Fibroblast of the conjunctiva (primary cell): ENCODE data around the gene TNNC1.

Experiments used
- DNase-seq: peaks from one replicate; pipeline ENCODE4 v3.0.0-alpha.2; 2010; ENCODE audit warnings: low read depth

The TNNC1 gene

DNA sequence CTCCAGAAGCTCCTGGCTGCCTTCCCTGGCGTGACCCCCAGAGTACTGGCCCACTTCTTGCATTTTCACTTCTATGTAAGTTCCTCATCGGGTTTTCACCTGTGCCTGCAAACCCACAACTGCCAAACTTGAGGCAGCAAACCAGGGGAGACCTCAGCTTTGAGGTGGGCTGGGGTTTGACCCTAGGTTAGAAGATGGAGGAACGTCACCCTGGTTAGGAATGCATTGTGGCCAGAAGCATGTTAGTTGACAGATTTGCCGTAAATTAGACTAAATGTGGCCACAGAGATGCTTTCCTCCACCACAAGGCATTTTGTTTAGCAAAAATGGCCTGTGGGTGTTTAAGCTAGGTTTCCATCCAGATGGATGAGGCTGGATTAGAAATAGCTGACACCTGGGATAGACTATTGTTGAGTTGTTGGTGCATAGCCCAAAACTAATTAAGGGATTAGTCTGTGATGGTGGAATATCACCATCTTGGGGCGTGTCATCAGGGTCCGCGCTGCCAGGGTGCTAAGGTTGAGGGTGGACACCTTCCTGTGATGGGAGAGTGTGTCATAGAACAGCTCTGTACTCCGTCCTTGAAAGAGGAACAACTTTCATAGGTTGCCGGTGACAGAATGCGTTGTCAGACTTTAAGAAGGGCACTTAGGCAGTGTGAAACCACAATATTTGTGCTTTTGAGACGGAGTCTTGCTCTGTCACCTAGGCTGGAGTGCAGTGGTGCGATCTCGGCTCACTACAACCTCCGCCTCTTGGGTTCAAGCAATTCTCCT lies 5.1 kb upstream of the TNNC1 start:
- no peak for DNase-seq

DNA sequence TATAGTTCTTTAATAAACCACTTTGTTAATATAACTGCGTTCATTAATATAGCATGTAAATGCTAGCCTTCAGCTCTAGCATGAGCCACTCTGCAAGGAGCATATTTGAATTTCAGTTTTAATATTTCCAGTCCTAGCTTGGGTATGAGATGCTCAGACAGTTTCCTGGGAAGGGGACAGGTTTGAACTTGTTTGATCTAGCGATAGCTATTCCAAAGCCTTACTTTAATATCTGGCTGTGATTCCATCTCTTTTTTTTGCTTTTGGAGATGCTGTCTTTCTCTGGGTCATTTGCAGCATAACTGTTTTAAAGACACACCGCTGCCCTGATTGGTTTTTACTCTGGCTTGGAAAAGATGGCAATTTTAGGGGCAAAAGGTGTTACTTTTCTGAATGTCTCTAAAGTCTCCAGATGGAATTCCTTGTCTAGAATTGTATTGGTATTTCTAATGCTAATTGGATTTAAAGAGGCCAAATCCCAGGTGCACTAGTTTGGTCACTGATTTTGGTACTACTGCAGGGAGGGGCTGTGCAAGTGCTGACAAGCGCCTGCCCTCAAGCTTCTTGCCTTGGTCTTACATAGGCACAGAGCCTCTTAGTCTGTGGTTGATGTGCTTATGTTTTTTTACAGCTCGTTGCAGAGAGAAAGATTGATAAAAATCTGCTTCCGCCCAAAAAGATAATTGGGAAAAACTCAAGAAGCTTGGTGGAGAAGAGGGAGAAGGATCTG lies 4.4 kb upstream of the TNNC1 start:
- DNase-seq = no peak

DNA sequence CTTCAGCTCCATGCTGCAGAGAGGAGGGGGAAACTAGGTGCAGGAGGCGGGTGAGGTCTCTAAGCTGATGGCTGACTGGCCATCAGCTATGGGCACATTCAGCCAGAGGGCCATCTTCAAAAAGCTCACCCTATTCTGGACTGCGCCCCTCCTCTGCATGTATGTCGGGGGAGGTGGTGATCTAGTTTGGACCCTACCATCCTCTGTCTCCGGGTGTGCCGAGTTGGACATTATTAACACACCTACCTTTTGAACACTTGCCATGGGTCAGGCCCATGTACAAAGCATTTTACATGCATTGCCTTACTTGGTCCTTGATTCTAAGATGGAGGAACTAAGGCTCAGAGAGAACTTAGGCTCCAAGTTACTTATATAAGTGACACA lies 3.0 kb upstream of the TNNC1 start:
- DNase-seq = no peak

DNA sequence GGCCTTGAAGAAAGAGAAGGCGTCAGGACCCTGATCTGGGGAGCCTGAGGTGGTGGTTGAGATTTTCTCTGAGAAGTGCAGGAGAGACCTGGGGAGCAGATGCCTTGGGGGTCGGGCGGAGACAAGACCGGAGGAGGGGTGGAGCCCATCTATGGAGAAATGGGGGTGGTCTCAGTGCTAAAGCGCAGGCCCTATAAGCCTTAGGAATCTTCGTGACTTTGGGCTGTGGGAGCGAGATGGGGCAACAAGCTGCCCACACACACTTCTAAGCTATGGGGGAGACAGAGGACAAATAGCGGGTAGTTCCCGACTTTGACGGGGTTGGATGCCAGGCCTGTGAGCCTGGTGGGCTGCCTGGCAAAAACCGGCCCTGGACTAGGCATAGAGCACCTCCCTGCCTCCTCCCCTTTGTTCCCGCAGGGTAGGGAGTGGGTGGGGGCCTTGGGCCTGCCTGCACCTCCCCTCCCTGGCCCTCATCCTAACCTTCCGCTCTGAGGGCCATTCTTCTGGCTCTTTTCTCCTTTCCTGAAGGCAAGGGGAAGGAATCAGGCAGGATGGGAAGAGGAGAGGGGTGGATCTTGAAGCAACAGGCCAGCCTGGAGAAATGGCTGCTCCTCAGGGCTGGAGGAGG lies 2.4 kb upstream of the TNNC1 start:
- DNase-seq = no peak

DNA sequence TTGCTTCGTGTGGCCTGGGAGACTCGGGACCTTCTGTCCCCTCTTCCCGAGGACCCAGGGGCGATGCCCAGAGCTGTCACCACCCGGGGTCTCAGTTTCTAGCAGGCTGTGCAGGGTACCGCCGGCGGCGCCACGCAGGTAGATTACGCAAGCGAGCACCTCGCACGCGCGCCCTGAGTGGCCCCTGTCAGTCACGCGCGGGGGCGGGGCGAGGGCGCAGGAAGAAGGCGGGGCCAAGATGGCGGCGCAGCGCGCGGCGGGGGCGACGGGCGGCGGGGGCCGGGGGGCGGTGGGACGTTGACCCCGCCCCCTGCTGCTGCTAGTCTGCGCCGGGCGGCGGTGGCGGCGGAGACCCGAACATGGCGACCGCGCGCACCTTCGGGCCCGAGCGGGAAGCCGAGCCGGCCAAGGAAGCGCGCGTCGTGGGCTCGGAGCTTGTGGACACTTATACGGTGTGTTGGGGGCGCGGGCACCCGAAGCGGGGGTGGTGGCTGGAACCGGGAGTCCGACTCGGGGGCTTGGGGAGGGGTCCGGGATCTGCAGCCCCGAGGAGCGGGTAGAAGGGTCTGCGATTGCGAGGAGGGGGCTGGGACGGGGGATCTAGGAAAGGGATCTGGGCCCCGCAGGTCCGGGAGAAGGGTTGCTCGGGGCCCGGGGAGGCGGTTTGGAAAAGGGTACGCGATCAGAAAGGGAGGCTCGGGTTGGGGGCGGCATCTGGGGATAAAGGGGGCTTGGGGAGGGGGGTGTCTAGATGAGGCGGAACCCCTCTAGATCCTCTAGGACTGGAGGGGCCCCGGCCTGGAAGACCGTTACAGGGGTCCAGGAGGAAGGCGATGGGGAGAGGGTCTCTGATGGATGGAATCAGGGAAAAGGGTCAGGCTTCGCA lies 1.7 kb upstream of the TNNC1 start, which contains the start of gene NISCH:
TSS of gene NISCH (plus strand) at position 322 of the 886 bp plus-strand sequence. CDS start at position 360, 38 bp downstream.
- no peak for DNase-seq

DNA sequence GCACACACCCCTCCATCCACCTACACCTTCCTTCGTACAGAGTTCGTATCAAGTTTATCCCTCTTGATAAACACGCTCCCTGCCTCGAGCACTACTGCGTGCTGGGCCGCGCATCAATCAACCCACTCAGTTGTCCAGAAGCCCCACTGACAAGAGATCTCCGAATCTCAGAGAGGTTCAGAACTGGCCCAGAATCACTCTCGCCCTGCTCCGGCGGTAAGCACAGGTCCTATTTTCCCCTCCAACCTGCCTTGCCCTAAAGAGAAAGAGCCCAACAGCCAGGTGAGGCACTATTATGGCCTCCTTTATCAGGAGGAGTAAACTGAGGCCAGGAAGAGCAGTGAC lies 1.1 kb upstream of the TNNC1 start:
- DNase-seq = no peak

DNA sequence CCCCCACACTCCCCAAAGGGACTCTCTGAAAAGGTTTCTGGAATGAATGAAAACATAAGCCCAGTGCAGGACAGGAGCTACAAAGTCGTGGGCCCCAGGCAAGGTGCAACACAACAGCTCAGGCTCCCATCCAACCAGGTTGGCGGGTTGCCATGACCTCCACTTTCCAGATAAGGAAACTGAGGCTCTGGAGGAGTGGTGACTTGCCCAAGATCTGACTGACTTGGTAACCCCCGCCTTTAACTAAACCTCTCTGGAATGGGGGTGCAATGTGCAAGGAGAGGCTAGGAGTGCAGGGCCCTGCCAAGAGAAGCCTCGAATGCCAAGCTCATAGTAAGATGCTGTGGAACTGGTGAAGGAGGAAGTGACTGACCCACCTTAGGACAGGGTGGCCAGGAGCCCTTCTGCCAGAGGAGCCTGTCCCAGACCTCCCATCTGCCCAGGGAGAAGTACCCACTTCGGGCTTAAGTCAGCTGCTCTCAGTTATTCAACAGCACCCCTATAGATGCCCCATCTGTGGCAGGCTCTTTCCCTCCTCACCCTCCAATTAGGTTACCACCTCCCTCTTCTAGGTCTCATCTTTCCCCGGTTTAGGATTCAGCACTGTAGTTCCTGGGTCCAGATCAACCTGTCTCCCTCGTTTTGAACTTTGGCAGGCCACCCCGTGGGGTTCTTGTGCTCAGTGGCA lies 553 bp upstream of the TNNC1 start:
- no peak for DNase-seq

DNA sequence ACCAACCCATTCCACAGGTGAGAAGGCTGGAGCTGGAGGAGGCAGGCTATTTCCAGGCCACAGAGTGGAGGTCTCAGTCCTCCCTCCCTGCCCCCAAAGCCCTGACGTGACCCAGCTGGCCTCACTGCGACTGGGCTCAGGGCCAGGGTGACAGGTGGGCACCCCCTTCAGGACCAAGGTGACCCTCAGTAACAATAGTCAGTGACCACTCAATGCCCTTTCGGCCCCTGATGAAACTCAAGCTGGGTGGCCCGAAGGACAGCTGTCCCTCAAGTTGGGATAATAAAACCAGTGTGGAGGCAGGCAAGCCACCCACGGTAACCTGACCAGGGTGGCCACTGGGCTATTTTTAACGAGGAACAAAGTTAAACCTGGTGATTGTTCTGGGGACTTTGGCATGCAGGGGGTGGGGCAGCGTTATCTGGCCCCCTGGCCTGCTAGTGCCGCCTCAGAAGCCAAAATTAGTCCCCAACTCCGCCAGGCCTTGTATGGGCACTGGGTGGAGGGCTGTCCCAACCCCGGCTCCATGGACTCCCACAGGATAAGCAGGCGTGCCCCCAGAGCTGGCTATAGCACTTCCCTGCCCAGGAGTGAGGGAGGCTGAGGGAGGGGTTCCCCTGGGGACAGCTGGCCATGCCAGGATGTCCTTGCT lies 1.1 kb downstream of the TNNC1 start:
- no peak for DNase-seq

DNA sequence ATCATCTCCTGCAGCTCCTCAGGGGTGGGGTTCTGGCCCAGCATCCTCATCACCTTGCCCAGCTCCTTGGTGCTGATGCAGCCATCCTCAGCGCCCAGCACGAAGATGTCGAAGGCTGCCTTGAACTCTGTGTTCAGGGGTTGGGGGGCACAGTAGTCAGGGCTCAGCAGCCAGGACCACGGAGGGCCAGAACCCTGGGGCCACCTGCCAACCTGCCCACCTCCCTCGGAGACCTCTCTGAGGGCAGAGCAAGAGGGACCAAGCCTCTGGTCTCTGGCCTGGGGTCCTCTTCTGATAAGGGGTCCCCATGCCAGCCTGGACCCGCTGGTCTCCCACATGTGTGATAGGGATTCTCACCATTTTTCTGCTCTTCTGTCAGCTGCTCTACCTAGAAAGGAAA lies 1.7 kb downstream of the TNNC1 start:
- no peak for DNase-seq

DNA sequence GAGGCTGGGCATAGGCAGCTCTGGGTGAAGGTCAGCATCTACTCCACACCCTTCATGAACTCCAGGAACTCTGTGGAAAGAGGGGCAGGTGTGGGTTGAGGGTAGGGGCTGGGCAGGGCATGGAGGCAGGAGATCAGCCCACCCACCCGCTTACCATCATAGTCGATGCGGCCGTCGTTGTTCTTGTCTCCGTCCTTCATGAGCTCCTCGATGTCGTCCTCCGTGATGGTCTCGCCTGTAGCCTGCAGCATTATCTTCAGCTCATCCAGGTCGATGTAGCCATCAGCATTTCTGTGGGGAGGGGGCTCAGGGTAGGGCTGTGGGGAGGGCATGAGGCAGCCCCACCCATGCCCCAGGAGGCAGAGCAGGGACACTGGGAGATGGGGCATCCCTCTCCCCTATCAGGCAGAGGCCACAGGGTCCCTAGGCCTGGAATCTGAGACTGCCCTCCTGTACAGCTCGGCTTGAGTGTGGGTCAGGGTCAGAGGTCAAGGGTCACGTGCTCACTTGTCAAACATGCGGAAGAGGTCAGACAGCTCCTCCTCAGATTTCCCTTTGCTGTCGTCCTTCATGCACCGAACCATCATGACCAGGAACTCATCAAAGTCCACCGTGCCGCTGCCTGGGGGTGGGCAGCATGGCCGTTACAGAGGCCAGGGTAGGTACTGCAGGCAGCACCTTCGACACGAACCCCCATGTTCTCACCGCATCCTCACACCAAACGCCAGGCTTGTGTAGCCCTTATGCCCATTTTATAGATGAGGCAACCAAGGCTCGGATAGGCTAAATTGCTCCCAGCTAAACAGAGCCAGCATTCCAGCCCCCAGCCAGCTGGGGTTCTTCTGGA lies 2.4 kb downstream of the TNNC1 start:
- no peak for DNase-seq

DNA sequence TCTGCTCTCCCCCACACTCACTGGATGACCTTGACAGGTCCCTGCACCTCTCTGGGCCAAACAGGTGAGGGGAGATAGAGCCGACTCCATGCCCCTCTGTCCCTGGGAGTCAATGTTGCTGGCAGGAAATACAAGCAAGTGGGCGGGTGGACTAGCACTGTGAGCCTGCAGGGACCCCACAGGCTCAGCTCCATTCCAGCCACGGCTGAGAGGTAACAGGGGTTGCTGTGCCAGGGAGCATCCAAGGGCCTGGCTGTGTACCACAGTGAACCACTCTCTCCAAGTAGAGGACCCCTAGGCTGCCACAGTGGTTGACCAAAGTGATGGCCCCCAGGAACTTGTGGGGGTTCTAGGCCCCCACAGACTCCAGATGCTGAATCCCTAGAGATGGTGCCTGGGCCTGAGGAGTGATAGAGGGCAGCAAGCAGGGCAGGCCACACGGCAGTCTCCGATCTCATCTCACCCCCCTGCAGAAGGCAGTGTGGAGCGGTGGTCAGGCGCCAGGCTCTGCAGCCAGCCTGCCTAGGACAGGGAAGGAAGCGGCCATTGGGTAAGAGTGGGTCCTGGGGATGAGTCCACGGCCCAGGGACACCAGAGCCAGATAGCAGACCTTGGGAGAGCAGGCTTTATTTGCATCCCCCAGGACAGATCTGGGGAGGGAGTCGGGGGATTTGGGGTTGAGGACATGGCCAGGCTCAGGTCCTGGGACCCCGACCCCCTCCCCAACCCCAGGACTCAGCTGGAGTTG lies 3.2 kb downstream of the TNNC1 start:
- DNase-seq = no peak

DNA sequence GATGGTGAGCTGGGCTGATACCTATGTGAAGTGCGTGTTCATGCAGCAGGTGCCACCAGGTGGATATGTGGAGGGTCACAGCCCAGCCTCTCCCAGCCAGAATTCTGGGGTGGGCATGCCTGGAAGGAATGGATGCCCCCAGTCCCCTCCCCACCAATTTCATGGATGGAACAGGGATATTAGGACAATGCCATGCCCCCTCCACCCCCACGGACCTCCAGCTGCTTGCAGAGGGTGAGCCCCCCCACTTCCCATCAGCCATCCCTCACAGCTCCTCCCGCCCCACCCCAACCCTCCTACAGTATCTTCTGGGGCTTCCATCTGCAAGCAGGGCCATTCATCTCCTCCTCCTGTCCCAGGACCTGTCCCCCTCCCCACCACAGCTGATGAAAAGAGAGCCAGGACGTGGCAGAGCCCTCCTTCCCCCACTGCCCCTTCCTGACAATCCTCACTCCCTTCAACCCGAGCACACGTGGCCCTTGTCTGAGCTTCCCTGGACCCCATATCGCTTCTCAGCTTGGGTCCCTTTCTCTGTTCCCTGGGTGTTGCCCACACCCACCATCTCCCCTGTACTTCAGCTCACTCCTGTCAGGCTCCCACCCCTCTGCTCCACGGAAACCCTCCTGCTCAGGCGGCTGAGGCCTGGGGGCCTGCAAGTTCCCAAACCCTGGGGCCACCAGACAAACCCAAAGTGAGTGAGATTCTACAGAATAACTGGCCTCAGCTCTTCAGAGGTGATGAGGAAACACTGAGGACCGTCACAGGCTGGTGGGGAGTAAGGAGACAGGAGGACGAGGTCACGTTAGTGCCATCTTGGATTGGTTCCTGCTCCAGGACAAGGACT lies 6.1 kb downstream of the TNNC1 start:
- DNase-seq = no peak

DNA sequence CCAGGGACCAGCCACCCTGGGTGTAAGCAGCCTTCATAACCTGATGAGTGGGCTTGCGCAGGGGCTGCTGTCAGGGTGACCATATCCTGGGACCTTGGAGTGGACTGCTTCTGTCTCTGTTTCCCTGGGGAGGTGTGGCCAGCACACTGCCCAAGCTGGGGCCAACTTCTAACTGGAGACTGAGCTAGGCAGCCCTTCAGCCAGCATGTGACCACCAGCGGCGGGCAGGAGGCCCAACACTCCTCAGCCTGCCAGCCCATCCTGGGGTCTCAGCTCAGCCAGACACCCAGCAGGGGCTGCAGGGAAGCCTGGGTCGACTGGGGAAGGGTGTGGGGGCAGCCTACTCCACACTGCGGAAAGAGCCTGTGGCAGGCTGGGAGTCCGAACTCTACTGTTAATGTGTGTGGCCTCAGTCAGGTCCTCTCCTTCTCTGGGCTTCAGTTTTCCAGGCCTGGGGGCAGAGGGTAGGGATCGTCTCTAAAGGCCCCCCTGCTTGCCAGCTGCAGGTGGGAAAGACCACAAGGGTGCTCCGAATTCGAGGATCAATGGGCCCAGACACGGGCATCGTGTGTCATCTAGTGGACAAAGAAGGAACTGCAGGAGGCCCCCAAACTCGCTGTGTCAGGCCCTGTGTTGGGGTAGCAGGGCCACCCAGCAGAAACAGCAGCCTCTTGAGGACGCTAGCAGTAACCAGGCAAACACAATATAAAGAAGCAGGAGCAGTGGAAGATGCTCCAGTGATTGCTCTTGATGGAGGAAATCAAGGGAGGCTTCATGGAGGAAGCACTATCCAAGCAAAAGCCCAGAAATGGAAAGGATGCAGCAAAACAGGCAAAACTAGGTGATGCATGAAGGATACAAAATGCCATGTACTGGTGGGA lies 7.0 kb downstream of the TNNC1 start:
- no peak for DNase-seq

DNA sequence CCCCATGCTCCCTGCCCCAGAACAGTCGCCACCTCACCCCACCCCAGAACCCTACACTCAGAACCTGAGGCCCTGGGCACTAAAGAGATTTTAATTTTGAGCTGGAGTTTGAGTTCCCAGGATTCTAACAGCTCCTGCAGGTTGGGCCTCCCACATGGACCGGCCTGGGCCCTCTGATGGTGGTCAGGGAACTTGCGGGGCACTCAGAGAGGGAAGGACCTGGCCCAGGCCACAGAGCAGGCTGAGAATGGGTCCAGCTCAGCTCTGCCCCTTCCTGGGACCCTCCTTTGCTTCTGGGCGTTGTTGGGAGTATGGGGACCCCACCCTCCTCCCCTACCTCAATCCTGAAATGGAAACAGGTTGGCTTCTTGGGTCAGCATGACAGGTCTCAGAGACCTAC lies 7.8 kb downstream of the TNNC1 start:
- no peak for DNase-seq

DNA sequence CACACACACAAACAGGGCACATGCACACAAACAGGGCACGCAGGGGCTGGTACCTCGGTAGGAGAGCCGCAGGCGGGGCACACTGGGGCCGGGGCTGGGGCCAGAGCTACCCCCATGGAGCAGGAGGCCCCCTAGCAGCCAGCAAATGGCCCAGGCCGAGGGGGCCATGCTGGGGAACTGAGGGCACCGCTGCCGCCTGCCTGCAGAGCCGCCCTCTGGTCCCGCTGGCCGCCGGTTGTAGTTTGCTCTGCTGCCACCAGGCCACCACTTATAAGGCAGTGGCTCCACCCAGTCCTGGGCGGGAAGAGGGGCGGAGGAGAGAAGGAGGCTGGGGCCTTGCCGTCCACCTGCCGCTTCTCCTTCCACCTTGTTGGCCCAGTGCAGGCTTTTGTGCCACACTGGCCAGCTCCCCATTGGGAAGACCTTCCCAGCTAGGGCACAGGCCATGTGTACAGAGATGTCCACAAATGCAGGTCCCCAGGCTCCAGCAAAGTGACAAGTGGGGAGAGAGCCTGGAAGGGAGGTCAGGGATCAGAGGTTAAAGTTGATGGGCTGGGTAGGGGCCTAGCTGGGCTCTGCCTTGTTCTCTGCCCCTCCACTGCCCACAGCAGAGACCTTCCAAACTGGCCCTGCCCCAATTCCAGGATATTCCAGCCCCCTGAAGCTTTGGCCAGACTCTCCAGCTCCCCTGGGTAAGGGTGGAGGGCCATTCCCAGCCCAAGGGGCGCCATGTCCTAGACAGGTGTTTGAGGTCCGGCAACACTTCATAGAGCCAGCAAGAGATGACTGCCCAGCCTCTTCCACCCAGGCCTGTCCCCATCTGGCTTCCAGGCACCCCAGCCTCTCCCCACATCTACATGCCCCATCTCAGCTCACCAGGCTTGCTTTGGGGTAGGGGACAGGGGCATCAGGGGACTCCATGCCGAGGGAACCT lies 8.7 kb downstream of the TNNC1 start, which contains the start of gene SEMA3G:
TSS of gene SEMA3G (minus strand) at position 244 of the 934 bp plus-strand sequence. CDS start at position 168, 76 bp downstream.
- DNase-seq = no peak
